ENCODE results near the gene RECQL5.

GRCh38 chr17:75642182-75642783 lies 24.7 kb downstream of the RECQL5 start:
- TF ChIP-seq PATZ1 (tag by site-specific recombination; IDR thresholded peaks at IDR 0.05), result no peak
- TF ChIP-seq CTCF (tag by site-specific recombination; IDR thresholded peaks at IDR 0.05), result no peak
- TF ChIP-seq ZNF248 (tag by site-specific recombination; IDR thresholded peaks at IDR 0.05), result no peak
